DND-41 (cell line): ENCODE measurements around the gene SLAMF8.

Source experiments
- ATAC-seq: fragments of 200-7000 bp; cut with Tn5 transposase; 3 replicates; pipeline ENCODE4 v1.9.1; 2021; ENCODE audit warnings: low read depth; ENCODE audit not compliant: insufficient read depth
- DNase-seq: peaks from one replicate; pipeline ENCODE4 v3.0.0-alpha.2; 2020
- H2AFZ ChIP-seq: 2 replicates; pipeline ENCODE4 v1.6.0; 2012; ENCODE audit warnings: low read depth, low read length
- H3K27ac ChIP-seq: 2 replicates; pipeline ENCODE4 v1.5.1; 2012; ENCODE audit warnings: low read length, inconsistent platforms
- H3K27me3 ChIP-seq: fragments of 200-600 bp; sonication (generic); 2 replicates; pipeline ENCODE4 v1.6.0; 2012; ENCODE audit warnings: low read length, mild to moderate bottlenecking, inconsistent platforms; ENCODE audit not compliant: insufficient read depth, poor library complexity
- H3K36me3 ChIP-seq: 2 replicates; pipeline ENCODE4 v1.5.1; 2012; ENCODE audit warnings: low read length, inconsistent platforms; ENCODE audit not compliant: insufficient read depth
- H3K4me1 ChIP-seq: 2 replicates; pipeline ENCODE4 v1.5.1; 2012; ENCODE audit warnings: mild to moderate bottlenecking, low read length; ENCODE audit not compliant: insufficient read depth
- H3K4me2 ChIP-seq: 2 replicates; pipeline ENCODE4 v1.6.0; 2012; ENCODE audit warnings: mild to moderate bottlenecking, moderate library complexity, low read length, inconsistent platforms; ENCODE audit not compliant: insufficient read depth
- H3K4me3 ChIP-seq, 2 experiments: fragments of 200-600 bp in 1 of 2; shearing (Covaris generic) in 1 of 2; 2 replicates each; pipeline ENCODE4 v1.5.1; 2012 to 2016; ENCODE audit warnings: inconsistent platforms in 2 of 2, low read length in 2 of 2, mild to moderate bottlenecking in 2 of 2, low read depth in 1 of 2, moderate library complexity in 1 of 2
- H3K79me2 ChIP-seq: 2 replicates; pipeline ENCODE4 v1.6.0; 2012; ENCODE audit warnings: low read length, inconsistent platforms; ENCODE audit not compliant: insufficient read depth
- H3K9ac ChIP-seq: 2 replicates; pipeline ENCODE4 v1.6.0; 2012; ENCODE audit warnings: low read depth, mild to moderate bottlenecking, inconsistent platforms, low read length, moderate library complexity
- H3K9me3 ChIP-seq: 2 replicates; pipeline ENCODE4 v1.5.1; 2012; ENCODE audit warnings: low read length, moderate library complexity, mild to moderate bottlenecking, inconsistent platforms; ENCODE audit not compliant: insufficient read depth, severe bottlenecking
- H4K20me1 ChIP-seq: 2 replicates; pipeline ENCODE4 v1.6.0; 2012; ENCODE audit warnings: low read length; ENCODE audit not compliant: insufficient read depth
- EZH2 ChIP-seq: IDR thresholded peaks from 3 replicates; pipeline ENCODE4 v1.6.1; 2012; ENCODE audit warnings: borderline replicate concordance, low read depth, mild to moderate bottlenecking, moderate library complexity, low read length, inconsistent platforms; ENCODE audit not compliant: severe bottlenecking
- TF ChIP-seq, protein P1 (sequence below): IDR thresholded peaks from 2 replicates; pipeline ENCODE4 v1.5.1; 2012; ENCODE audit warnings: borderline replicate concordance, low read length, moderate library complexity, mild to moderate bottlenecking; ENCODE audit not compliant: poor library complexity, severe bottlenecking; ENCODE audit errors: extremely low read depth

The SLAMF8 gene

DNA sequence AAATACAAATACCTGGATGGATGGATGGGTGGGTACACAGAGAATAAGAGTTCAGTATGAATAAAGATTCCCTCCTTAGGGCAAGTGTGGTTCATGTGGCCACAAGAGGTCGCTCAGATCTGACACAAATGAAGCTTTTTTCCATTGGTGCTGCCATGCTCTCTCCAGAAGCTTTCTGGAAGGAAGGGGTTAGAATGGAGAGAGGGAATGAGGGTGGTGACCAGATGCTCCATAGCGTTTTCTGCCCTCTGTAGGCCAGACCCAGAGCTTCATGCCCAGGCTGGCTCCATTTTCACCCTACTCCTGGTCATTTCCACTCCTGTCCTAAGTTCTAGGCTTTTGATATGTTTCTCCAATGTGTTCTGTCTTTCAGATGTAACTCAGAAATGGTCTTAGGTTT, 27.8 kb upstream of the SLAMF8 start:
- no peak overlapping the region for H3K4me2 ChIP-seq
- no peak overlapping the region for H3K9ac ChIP-seq
- no peaks in the 10 kb centered on the region for H3K36me3 ChIP-seq
- DNase-seq (peak; percentile 25), ATAC-seq (peak; percentile 47; the same call in 1 of the 3 replicates)
- no peaks in the 10 kb centered on the region for H3K9me3 ChIP-seq
- no peak overlapping the region for H3K4me3 ChIP-seq
- H2AFZ ChIP-seq: no peak overlapping the region
- H3K79me2 ChIP-seq: no peaks in the 10 kb centered on the region
- H3K27ac ChIP-seq: no peak overlapping the region
- H3K27me3 ChIP-seq: peaks cover 43% of the 10 kb centered on the region
- TF ChIP-seq EZH2: no peak
- TF ChIP-seq, protein P1, sequence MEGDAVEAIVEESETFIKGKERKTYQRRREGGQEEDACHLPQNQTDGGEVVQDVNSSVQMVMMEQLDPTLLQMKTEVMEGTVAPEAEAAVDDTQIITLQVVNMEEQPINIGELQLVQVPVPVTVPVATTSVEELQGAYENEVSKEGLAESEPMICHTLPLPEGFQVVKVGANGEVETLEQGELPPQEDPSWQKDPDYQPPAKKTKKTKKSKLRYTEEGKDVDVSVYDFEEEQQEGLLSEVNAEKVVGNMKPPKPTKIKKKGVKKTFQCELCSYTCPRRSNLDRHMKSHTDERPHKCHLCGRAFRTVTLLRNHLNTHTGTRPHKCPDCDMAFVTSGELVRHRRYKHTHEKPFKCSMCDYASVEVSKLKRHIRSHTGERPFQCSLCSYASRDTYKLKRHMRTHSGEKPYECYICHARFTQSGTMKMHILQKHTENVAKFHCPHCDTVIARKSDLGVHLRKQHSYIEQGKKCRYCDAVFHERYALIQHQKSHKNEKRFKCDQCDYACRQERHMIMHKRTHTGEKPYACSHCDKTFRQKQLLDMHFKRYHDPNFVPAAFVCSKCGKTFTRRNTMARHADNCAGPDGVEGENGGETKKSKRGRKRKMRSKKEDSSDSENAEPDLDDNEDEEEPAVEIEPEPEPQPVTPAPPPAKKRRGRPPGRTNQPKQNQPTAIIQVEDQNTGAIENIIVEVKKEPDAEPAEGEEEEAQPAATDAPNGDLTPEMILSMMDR: peak; percentile 70
- no peaks in the 10 kb centered on the region for H4K20me1 ChIP-seq
- H3K4me1 ChIP-seq: peaks cover 3% of the 10 kb centered on the region; the same call in 1 of the 2 replicates

DNA sequence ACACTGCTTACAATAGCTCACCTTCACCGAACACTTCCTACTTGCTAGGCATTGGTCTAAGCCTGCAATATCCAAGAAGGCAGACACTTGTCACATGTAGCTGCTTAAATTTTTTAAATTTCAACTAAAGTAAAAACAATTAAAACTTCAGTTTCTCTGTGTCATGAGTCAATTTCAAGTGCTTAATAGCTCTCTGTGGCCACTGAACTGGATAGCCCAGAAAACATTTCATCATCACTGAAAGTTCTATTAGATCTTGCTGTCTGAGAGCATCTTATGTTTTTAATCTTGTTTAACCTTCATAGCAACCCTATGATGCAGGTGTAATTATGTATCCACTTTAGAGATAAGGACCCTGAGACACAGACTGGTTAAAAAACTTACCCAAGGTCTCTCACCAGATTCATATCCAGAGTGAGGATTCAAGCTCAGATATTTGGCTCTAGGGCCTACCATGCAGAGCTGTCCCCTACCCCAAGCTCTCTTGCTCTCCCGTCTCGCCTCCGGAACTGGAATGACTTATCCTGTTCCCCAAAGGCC, 27.2 kb upstream of the SLAMF8 start:
- H3K4me1 ChIP-seq: peaks cover 3% of the 10 kb centered on the region; the same call in 1 of the 2 replicates
- H3K27ac ChIP-seq: no peak overlapping the region
- H3K4me3 ChIP-seq: no peak overlapping the region
- peaks cover 50% of the 10 kb centered on the region for H3K27me3 ChIP-seq
- no peaks in the 10 kb centered on the region for H3K36me3 ChIP-seq
- no peak overlapping the region for H3K4me2 ChIP-seq
- H3K9ac ChIP-seq: no peak overlapping the region
- no peaks in the 10 kb centered on the region for H3K79me2 ChIP-seq
- DNase-seq: no peak
- H3K9me3 ChIP-seq: no peaks in the 10 kb centered on the region
- TF ChIP-seq, protein P1: no peak
- TF ChIP-seq EZH2: no peak
- H4K20me1 ChIP-seq: no peaks in the 10 kb centered on the region
- H2AFZ ChIP-seq: no peak overlapping the region
- ATAC-seq: no peak

DNA sequence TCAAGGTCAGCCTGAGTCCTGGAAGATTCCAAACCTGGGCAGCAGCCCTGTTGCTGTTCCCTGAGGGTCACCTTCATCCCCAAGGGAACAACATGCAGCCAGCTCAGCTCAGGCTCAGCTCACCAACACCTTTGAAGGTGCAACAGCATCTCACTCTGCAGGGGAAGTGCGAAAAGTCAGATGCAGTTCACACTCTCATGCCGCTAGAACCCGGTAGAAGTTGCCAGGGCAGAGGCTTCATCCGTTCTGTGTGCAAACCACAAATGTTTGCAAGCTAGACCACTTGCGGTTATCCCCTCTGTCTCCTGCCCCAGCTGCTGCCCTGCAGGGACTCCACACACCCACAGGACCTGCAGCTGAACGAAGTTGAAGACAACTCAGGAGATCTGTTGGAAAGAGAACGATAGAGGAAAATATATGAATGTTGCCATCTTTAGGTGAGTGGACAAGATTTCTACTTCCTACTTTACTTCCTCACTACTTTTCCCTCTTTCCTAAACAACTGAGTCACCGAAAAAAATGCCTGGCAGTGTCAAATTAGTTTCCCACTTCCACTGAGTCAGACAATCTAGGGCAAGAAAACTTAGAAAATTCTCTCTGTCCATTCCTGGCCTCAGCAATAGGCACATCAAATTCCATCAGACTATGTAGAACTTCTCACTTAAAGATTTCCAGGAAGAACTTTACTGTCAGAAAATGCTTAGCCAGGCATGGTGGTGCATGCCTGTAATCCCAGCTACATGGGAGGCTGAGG, 26.3 kb upstream of the SLAMF8 start:
- Histone ChIP-seq H3K4me1 (peaks cover 3% of the 10 kb centered on the region; the same call in 1 of the 2 replicates), H4K20me1 (no peaks in the 10 kb centered on the region), H3K36me3 (no peaks in the 10 kb centered on the region), H3K27ac (no peak overlapping the region), H2AFZ (no peak overlapping the region), H3K79me2 (no peaks in the 10 kb centered on the region), H3K4me3 (no peak overlapping the region), H3K4me2 (no peak overlapping the region), H3K9me3 (no peaks in the 10 kb centered on the region), H3K9ac (no peak overlapping the region), H3K27me3 (peaks cover 47% of the 10 kb centered on the region)
- DNase-seq (peak; percentile 63), ATAC-seq (peak; percentile 95)
- TF ChIP-seq, protein P1: no peak
- TF ChIP-seq EZH2: peak; percentile 13
